GM12878 (cell line): Measurements from ENCODE around the gene CTAG1A. TPM values are rescaled to one million over a fixed set of nuclear protein-coding genes. Genes with fewer than 3 reads are reported as not detected.

ENCODE experiments used
- ATAC-seq: fragments of 200-7000 bp; cut with Tn5 transposase; 3 replicates; pipeline ENCODE4 v1.9.1; 2020; ENCODE audit warnings: mild to moderate bottlenecking, moderate library complexity
- BruUV-seq: library from RNA; stranded (reverse); fragments of 400-500 nt; replicated peaks from 2 replicates; lab custom pipeline; 2021; lab: Mats Ljungman, UMichigan
- CTCF ChIA-PET: fragments of 300-600 bp; sonication (Branson Sonifier 250); formaldehyde crosslinking; extraction: SDS; loops from one replicate; lab custom pipeline; 2021; ENCODE audit warnings: inconsistent platforms; lab: Yijun Ruan, JAX
- POLR2A ChIA-PET: fragments of 350-600 bp; formaldehyde crosslinking; extraction: SDS; loops from one replicate; lab custom pipeline; 2021; ENCODE audit warnings: inconsistent platforms; lab: Charles Lee
- RAD21 ChIA-PET: fragments of 300-600 bp; sonication (Branson Sonifier 250); formaldehyde crosslinking; loops from one replicate; lab custom pipeline; 2023; ENCODE audit warnings: antibody characterized with exemption; ENCODE audit not compliant: unreplicated experiment; lab: Charles Lee
- SMC1A ChIA-PET: fragments of 300-600 bp; sonication (Branson Sonifier 250); formaldehyde crosslinking; loops from one replicate; lab custom pipeline; 2023; ENCODE audit not compliant: unreplicated experiment, uncharacterized antibody; lab: Charles Lee
- DNase-seq: peaks from one replicate; pipeline ENCODE4 v3.0.0-alpha.2; 2011; ENCODE audit warnings: low read depth, low spot score
- FAIRE-seq: peaks from 3 replicates; lab custom pipeline; 2011; peaks lifted over from hg19 to GRCh38; lab: Jason Lieb, UNC
- H2AFZ ChIP-seq: 2 replicates; pipeline ENCODE4 v1.6.0; 2011; ENCODE audit warnings: low read depth, low read length, control low read depth; ENCODE audit not compliant: control insufficient read depth
- H3K27ac ChIP-seq: 2 replicates; pipeline ENCODE4 v1.5.1; 2011; ENCODE audit warnings: control low read depth; ENCODE audit not compliant: control insufficient read depth, insufficient read depth
- H3K27me3 ChIP-seq, 2 experiments: replicated peaks in 1 of 2; 2 replicates each; pipeline versions ENCODE4 v1.6.0 to v1.6.1; 2011; ENCODE audit warnings: low read length in 1 of 2; ENCODE audit not compliant: control insufficient read depth in 2 of 2, insufficient read depth in 2 of 2
- H3K36me3 ChIP-seq, 2 experiments: 2 replicates each; pipeline ENCODE4 v1.5.1; 2011; ENCODE audit warnings: low read length in 1 of 2; ENCODE audit not compliant: control insufficient read depth in 2 of 2, insufficient read depth in 2 of 2
- H3K4me1 ChIP-seq: 2 replicates; pipeline ENCODE4 v1.6.1; 2011; ENCODE audit warnings: mild to moderate bottlenecking, low read length, moderate library complexity, mixed read lengths; ENCODE audit not compliant: control insufficient read depth, insufficient read depth
- H3K4me2 ChIP-seq: 2 replicates; pipeline ENCODE4 v1.6.0; 2011; ENCODE audit warnings: control low read depth; ENCODE audit not compliant: control insufficient read depth, insufficient read depth
- H3K4me3 ChIP-seq: fragments of 200-600 bp; sonication (generic); 2 replicates; pipeline ENCODE4 v1.5.1; 2016
- H3K79me2 ChIP-seq: 2 replicates; pipeline ENCODE4 v1.6.0; 2011; ENCODE audit warnings: low read length; ENCODE audit not compliant: control insufficient read depth, insufficient read depth
- H3K9ac ChIP-seq: 2 replicates; pipeline ENCODE4 v1.8.0; 2011; ENCODE audit warnings: low read length, control low read depth, mixed read lengths; ENCODE audit not compliant: control insufficient read depth, insufficient read depth
- H3K9me3 ChIP-seq: replicated peaks from 3 replicates; pipeline ENCODE4 v1.5.1; 2011; ENCODE audit warnings: mild to moderate bottlenecking, low read length; ENCODE audit not compliant: control insufficient read depth, insufficient read depth
- H4K20me1 ChIP-seq: 2 replicates; pipeline ENCODE4 v1.6.0; 2011; ENCODE audit not compliant: control insufficient read depth, insufficient read depth
- BRCA1 ChIP-seq: IDR thresholded peaks from 2 replicates; pipeline ENCODE4 v1.6.1; 2011; ENCODE audit warnings: low read depth, low read length, improper control_type of control experiment
- DPF2 ChIP-seq: fragments of 450-650 bp; IDR thresholded peaks from 2 replicates; pipeline ENCODE4 v1.6.1; 2017; ENCODE audit warnings: mild to moderate bottlenecking
- EZH2 ChIP-seq: IDR thresholded peaks from 2 replicates; pipeline ENCODE4 v1.6.1; 2012; ENCODE audit warnings: low read depth, mild to moderate bottlenecking, control low read depth, inconsistent platforms, low read length, borderline replicate concordance; ENCODE audit not compliant: control insufficient read depth
- FOXK2 ChIP-seq: fragments of 450-650 bp; IDR thresholded peaks from 2 replicates; pipeline ENCODE4 v1.6.1; 2017; ENCODE audit warnings: mild to moderate bottlenecking, moderate library complexity
- JUNB ChIP-seq: IDR thresholded peaks from 2 replicates; pipeline ENCODE4 v1.6.1; 2016; ENCODE audit warnings: antibody characterized with exemption, mild to moderate bottlenecking
- POLR2AphosphoS2 ChIP-seq: IDR thresholded peaks from 2 replicates; pipeline ENCODE4 v1.6.1; 2011; ENCODE audit warnings: low read depth, mild to moderate bottlenecking, low read length, improper control_type of control experiment, moderate library complexity
- RAD51 ChIP-seq: fragments of 450-650 bp; IDR thresholded peaks from 2 replicates; pipeline ENCODE4 v1.6.1; 2016; ENCODE audit warnings: moderate library complexity, mild to moderate bottlenecking, inconsistent platforms
- SPI1 ChIP-seq: IDR thresholded peaks from 2 replicates; pipeline ENCODE4 v1.6.1; 2011; ENCODE audit warnings: low read depth, mild to moderate bottlenecking, low read length, moderate library complexity, borderline replicate concordance; ENCODE audit not compliant: insufficient read depth
- SREBF1 ChIP-seq: IDR thresholded peaks from 2 replicates; pipeline ENCODE4 v1.6.1; 2012; ENCODE audit warnings: mild to moderate bottlenecking, low read length
- SRF ChIP-seq, 2 experiments: IDR thresholded peaks; 2 replicates each; pipeline ENCODE4 v1.6.1; 2011; ENCODE audit warnings: low read depth in 2 of 2, low read length in 2 of 2, mild to moderate bottlenecking in 1 of 2, moderate library complexity in 1 of 2
- STAT3 ChIP-seq: IDR thresholded peaks from 2 replicates; pipeline ENCODE4 v1.6.1; 2011; ENCODE audit warnings: low read depth, low read length, improper control_type of control experiment
- TAF1 ChIP-seq: IDR thresholded peaks from 2 replicates; pipeline ENCODE4 v1.6.1; 2011; ENCODE audit warnings: mild to moderate bottlenecking, low read depth, low read length, borderline replicate concordance
- ZNF274 ChIP-seq: IDR thresholded peaks from one replicate; pipeline ENCODE4 v1.8.0; 2011; ENCODE audit not compliant: insufficient read length, insufficient read depth
- WGBS: methylation state at CpG from one replicate; pipeline ENCODE4 v1.1.6; 2016; ENCODE audit warnings: low lambda C conversion rate; ENCODE audit not compliant: insufficient replicate concordance, insufficient coverage; ENCODE audit errors: missing lambda C conversion rate; 5-methylcytosine and 5-hydroxymethylcytosine counted together
- in situ Hi-C: fragments of 300-500 bp; cut with MboI; formaldehyde crosslinking; loops from 9 replicates; pipeline ENCODE4 v1.14.3; 2018; ENCODE audit warnings: mixed read lengths
- intact Hi-C: fragments of 100-400 bp; cut with micrococcal nuclease; formaldehyde crosslinking; loops from one replicate; pipeline ENCODE4 v1.14.2; 2022; ENCODE audit not compliant: unreplicated experiment
- polyA plus RNA-seq, 11 experiments: library from polyadenylated mRNA; depleted of rRNA in 4 of 11; unstranded in 6 of 11; stranded (reverse) in 5 of 11; fragments of >200 nt; fragmentation: Nextera tagmentation in 4 of 11; fragmentation: Illumina TruSeq in 1 of 11; extraction: Ambion mirVana in 4 of 11; extraction: Trizol in 1 of 11; gene quantifications; 1 replicate in 1 of 11; 2 replicates in 10 of 11; pipeline versions ENCODE4 v1.2.1 to v1.2.3, GENCODE V29; 2011 to 2016; ENCODE audit warnings: inconsistent platforms in 2 of 11, missing spikeins in 2 of 11, low read depth in 1 of 11
- total RNA-seq, 4 experiments: library from RNA; depleted of rRNA in 3 of 4; stranded (reverse); fragments of >200 nt in 3 of 4; fragmentation: Illumina TruSeq in 1 of 4; extraction: Trizol in 1 of 4; gene quantifications; 2 replicates each; pipeline versions ENCODE4 v1.2.1 to v1.2.3, GENCODE V29; 2013 to 2021
- TF ChIP-seq, protein P1 (sequence below): IDR thresholded peaks from 2 replicates; pipeline ENCODE4 v1.6.1; 2011; ENCODE audit warnings: mild to moderate bottlenecking, low read depth, low read length, moderate library complexity; ENCODE audit not compliant: insufficient replicate concordance
- TF ChIP-seq, protein P2 (sequence below): fragments of 450-650 bp; IDR thresholded peaks from 2 replicates; pipeline ENCODE4 v1.6.1; 2014; ENCODE audit warnings: mild to moderate bottlenecking

Gene CTAG1A
- total and polyA plus RNA-seq, 10 of the 15 experiments (the other 5 are each of a cell fraction or from before 2014, with no cell fraction given): not detected

DNA sequence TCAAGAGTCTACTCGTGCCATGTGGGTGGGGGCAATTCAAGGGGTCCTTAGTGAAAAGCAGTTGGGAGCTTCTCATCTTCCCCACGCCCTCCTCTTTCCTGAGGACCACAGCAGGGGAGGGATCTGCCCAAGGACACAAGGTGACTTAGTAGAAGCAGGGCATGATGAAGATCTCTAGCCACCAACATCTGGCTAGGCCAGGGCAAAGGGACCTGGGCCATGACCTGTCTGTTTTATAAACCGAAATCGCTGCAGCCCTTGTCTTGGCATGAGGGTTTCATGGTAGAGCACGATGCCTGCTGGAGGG is 43.4 kb upstream of the CTAG1A start:
- H3K4me2 ChIP-seq: no peak overlapping the region
- H3K9me3 ChIP-seq: no peaks in the 10 kb centered on the region
- WGBS: 62% methylated on average over 5 of the region's 5 CpGs
- ATAC-seq (no peak), FAIRE-seq (no peak), DNase-seq (no peak)
- TF ChIP-seq, protein P1, sequence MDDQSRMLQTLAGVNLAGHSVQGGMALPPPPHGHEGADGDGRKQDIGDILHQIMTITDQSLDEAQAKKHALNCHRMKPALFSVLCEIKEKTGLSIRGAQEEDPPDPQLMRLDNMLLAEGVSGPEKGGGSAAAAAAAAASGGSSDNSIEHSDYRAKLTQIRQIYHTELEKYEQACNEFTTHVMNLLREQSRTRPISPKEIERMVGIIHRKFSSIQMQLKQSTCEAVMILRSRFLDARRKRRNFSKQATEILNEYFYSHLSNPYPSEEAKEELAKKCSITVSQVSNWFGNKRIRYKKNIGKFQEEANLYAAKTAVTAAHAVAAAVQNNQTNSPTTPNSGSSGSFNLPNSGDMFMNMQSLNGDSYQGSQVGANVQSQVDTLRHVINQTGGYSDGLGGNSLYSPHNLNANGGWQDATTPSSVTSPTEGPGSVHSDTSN: no peak
- TF ChIP-seq DPF2 (no peak), RAD51 (no peak)
- intact Hi-C loops: no loop called here
- H2AFZ ChIP-seq: no peak overlapping the region
- no peak overlapping the region for H3K4me3 ChIP-seq
- peaks cover 5% of the 10 kb centered on the region for H3K79me2 ChIP-seq
- no peak overlapping the region for H3K27ac ChIP-seq
- in situ Hi-C loops: loop anchor here (10.0 to 25.0 kb wide), 2 partner anchors 293 to 404 kb away; partner anchors contain the start of genes OPN1LW and SMIM9
- POLR2A ChIA-PET: no interaction called here
- no peak overlapping the region for H3K9ac ChIP-seq
- no peaks in the 10 kb centered on the region for H3K36me3 ChIP-seq
- RAD21 ChIA-PET: no interaction called here
- H3K27me3 ChIP-seq: no peaks in the 10 kb centered on the region
- H4K20me1 ChIP-seq: no peaks in the 10 kb centered on the region
- no TSS peak for BruUV-seq
- CTCF ChIA-PET: no interaction called here
- SMC1A ChIA-PET: no interaction called here
- peaks cover 14% of the 10 kb centered on the region for H3K4me1 ChIP-seq

DNA sequence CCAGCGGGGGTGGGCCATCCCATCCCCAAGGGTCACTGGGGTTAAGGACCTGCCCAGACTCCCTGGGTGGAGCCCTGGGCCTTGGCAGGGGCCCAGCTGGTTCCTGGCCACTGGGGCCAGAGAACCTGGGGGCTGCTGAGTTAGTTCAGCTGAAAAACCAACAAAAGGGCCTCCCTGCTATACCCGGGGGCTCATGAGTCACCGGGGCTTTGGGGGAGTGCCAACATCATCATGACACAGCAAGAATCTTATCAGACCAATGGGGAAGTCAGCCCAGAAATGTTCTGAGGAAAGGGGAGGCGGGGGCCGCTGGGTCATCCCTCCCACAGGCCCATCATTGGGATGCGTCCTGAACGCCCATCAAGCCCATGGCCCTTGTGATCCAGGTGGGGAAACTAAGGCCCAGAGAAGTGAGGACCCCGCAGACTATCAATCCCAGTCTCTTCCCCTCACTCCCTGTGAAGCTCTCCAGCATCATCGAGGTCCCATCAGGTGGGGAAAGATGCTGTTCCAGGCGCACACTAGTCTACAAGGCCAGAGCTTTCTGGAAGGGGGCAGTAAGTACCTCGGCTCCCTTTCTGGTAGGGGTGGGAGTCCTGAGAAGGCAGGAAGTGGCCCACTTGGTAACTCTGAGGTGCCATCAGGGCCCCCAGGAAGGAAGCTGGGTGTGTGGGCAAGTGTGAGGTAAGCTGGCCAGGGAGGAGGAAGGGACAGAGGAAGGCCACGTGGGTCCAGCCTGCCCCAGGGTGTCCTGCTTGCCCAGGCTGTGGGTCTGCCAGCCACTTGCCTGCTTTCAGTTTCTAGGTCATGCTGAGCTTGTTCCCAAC is 42.8 kb upstream of the CTAG1A start:
- Histone ChIP-seq H3K27ac (no peak overlapping the region), H3K27me3 (no peaks in the 10 kb centered on the region), H2AFZ (peak overlapping the region; percentile 23; the same call in 1 of the 2 replicates), H3K36me3 (no peaks in the 10 kb centered on the region), H3K79me2 (peaks cover 5% of the 10 kb centered on the region), H3K9me3 (no peaks in the 10 kb centered on the region), H3K9ac (peak overlapping the region; percentile 39), H4K20me1 (no peaks in the 10 kb centered on the region), H3K4me2 (peak overlapping the region; percentile 64; the same call in 1 of the 2 replicates), H3K4me3 (no peak overlapping the region), H3K4me1 (peaks cover 14% of the 10 kb centered on the region)
- ChIA-PET POLR2A (interaction anchor here (0.8 kb wide), 2 partner anchors 10 to 51 kb away, joined by 3 to 5 read pairs; partner anchors contain the start of gene SLC10A3), CTCF (interaction anchor here (1.0 to 1.6 kb wide), 2 partner anchors 15 to 298 kb away, joined by 3 to 8 read pairs; no protein-coding TSS in a partner anchor), SMC1A (interaction anchor here (1.2 kb wide), 1 partner anchor 208 kb away, joined by 5 read pairs; no protein-coding TSS in a partner anchor), RAD21 (interaction anchor here (0.7 kb wide), 1 partner anchor 52 kb away, joined by 4 read pairs; the partner anchor contains the start of gene SLC10A3)
- in situ Hi-C loops (loop anchor here (10.0 to 25.0 kb wide), 2 partner anchors 293 to 405 kb away; partner anchors contain the start of genes OPN1LW and SMIM9), intact Hi-C loops (no loop called here)
- DNase-seq (no peak), ATAC-seq (no peak), FAIRE-seq (no peak)
- no TSS peak for BruUV-seq
- WGBS: 46% methylated on average over 12 of the region's 12 CpGs
- no peak for TF ChIP-seq STAT3
- no peak for TF ChIP-seq JUNB
- TF ChIP-seq TAF1: no peak
- no peak for TF ChIP-seq SRF (IDR thresholded peaks at IDR 0.05; ENCODE audit: low read depth in 2 of 2, low read length in 2 of 2)
- no peak for TF ChIP-seq FOXK2
- TF ChIP-seq BRCA1: no peak
- TF ChIP-seq SPI1: no peak
- TF ChIP-seq POLR2AphosphoS2: no peak
- TF ChIP-seq, protein P2, sequence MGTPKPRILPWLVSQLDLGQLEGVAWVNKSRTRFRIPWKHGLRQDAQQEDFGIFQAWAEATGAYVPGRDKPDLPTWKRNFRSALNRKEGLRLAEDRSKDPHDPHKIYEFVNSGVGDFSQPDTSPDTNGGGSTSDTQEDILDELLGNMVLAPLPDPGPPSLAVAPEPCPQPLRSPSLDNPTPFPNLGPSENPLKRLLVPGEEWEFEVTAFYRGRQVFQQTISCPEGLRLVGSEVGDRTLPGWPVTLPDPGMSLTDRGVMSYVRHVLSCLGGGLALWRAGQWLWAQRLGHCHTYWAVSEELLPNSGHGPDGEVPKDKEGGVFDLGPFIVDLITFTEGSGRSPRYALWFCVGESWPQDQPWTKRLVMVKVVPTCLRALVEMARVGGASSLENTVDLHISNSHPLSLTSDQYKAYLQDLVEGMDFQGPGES: no peak
- no peak for TF ChIP-seq EZH2
- TF ChIP-seq ZNF274: no peak
- TF ChIP-seq SREBF1: no peak
